Neural cell (in vitro differentiated cells): ENCODE data around the gene APBA1. TPM values are rescaled to one million over a fixed set of nuclear protein-coding genes. Genes with fewer than 3 reads are reported as not detected.

Source experiments
- H2AFZ ChIP-seq: fragments of 200-600, 300-800 bp; sonication (generic), shearing (Covaris generic); 2 replicates; pipeline ENCODE4 v1.6.0; 2014; ENCODE audit warnings: low read depth, mild to moderate bottlenecking, antibody characterized with exemption, low read length, moderate library complexity
- H3F3A ChIP-seq: fragments of 200-600 bp; shearing (Covaris generic); 2 replicates; pipeline ENCODE4 v1.6.1; 2016; ENCODE audit warnings: mild to moderate bottlenecking, moderate library complexity, mixed read lengths, antibody characterized with exemption, low read length; ENCODE audit not compliant: insufficient read depth, poor library complexity, severe bottlenecking
- H3K27ac ChIP-seq: fragments of 200-600, 300-800 bp; sonication (generic), shearing (Covaris generic); 2 replicates; pipeline ENCODE4 v1.5.1; 2014; ENCODE audit warnings: mild to moderate bottlenecking, low read length, moderate library complexity
- H3K27me3 ChIP-seq: fragments of 300-800, 200-600 bp; sonication (generic), shearing (Covaris generic); 2 replicates; pipeline ENCODE4 v1.6.0; 2014; ENCODE audit warnings: mild to moderate bottlenecking, low read depth, low read length, moderate library complexity; ENCODE audit not compliant: insufficient read depth
- H3K36me3 ChIP-seq: fragments of 300-800, 200-600 bp; sonication (generic), shearing (Covaris generic); 2 replicates; pipeline ENCODE4 v1.5.1; 2014; ENCODE audit warnings: mild to moderate bottlenecking, antibody characterized with exemption, low read length, moderate library complexity; ENCODE audit not compliant: insufficient read depth
- H3K4me2 ChIP-seq: fragments of 300-800, 200-600 bp; sonication (generic), shearing (Covaris generic); 2 replicates; pipeline ENCODE4 v1.6.0; 2014; ENCODE audit warnings: mild to moderate bottlenecking, low read length
- H3K4me3 ChIP-seq: fragments of 300-800, 200-600 bp; sonication (generic), shearing (Covaris generic); 2 replicates; pipeline ENCODE4 v1.5.1; 2014; ENCODE audit warnings: mild to moderate bottlenecking, low read length, moderate library complexity
- H3K79me2 ChIP-seq: fragments of 200-600 bp; shearing (Covaris generic); replicated peaks from 2 replicates; pipeline ENCODE4 v1.6.0; 2014; ENCODE audit warnings: mild to moderate bottlenecking, low read length, moderate library complexity; ENCODE audit not compliant: insufficient read depth
- H3K9ac ChIP-seq: fragments of 300-800, 200-600 bp; sonication (generic), shearing (Covaris generic); 2 replicates; pipeline ENCODE4 v1.6.1; 2016; ENCODE audit warnings: mild to moderate bottlenecking, low read length, mixed read lengths
- H3K9me2 ChIP-seq: fragments of 200-600 bp; shearing (Covaris generic); 2 replicates; pipeline ENCODE4 v1.6.1; 2016; ENCODE audit warnings: mild to moderate bottlenecking, low read length, mixed read lengths; ENCODE audit not compliant: insufficient read depth
- H3K9me3 ChIP-seq: fragments of 200-600, 300-800 bp; sonication (generic), shearing (Covaris generic); 2 replicates; pipeline ENCODE4 v1.6.1; 2016; ENCODE audit warnings: mild to moderate bottlenecking, mixed run types, low read length, moderate library complexity, mixed read lengths
- H4K20me1 ChIP-seq: fragments of 200-600 bp; shearing (Covaris generic); 2 replicates; pipeline ENCODE4 v1.6.1; 2016; ENCODE audit warnings: mild to moderate bottlenecking, mixed run types; ENCODE audit not compliant: insufficient read depth
- EP300 ChIP-seq: fragments of 450-650 bp; conservative IDR thresholded peaks from 2 replicates; pipeline ENCODE4 v1.6.1; 2014; ENCODE audit warnings: antibody characterized with exemption, mild to moderate bottlenecking, moderate library complexity; ENCODE audit not compliant: poor library complexity, severe bottlenecking
- EZH2 ChIP-seq: fragments of 200-600, 300-800 bp; shearing (Covaris generic), sonication (generic); IDR thresholded peaks from 2 replicates; pipeline ENCODE4 v1.6.1; 2014; ENCODE audit warnings: antibody characterized with exemption, low read length, borderline replicate concordance, mild to moderate bottlenecking; ENCODE audit not compliant: insufficient read depth, poor library complexity, severe bottlenecking
- MXI1 ChIP-seq: fragments of 450-650 bp; conservative IDR thresholded peaks from 2 replicates; pipeline ENCODE4 v1.6.1; 2014; ENCODE audit warnings: antibody characterized with exemption, mild to moderate bottlenecking; ENCODE audit not compliant: poor library complexity, severe bottlenecking
- POLR2AphosphoS5 ChIP-seq: IDR thresholded peaks from 2 replicates; pipeline ENCODE4 v1.6.1; 2012
- RAD21 ChIP-seq: fragments of 450-650 bp; conservative IDR thresholded peaks from 2 replicates; pipeline ENCODE4 v1.6.1; 2014; ENCODE audit warnings: antibody characterized with exemption, mild to moderate bottlenecking, moderate library complexity
- SMC3 ChIP-seq: fragments of 450-650 bp; conservative IDR thresholded peaks from 2 replicates; pipeline ENCODE4 v1.6.1; 2014; ENCODE audit warnings: antibody characterized with exemption, mild to moderate bottlenecking, moderate library complexity; ENCODE audit not compliant: poor library complexity
- TAF1 ChIP-seq: IDR thresholded peaks from 2 replicates; pipeline ENCODE4 v1.6.1; 2012; ENCODE audit warnings: low read depth
- polyA plus RNA-seq: library from polyadenylated mRNA; depleted of rRNA; stranded (reverse); fragments of >200 nt; gene quantifications from 2 replicates; pipeline ENCODE4 v1.2.3, GENCODE V29; 2014
- TF ChIP-seq, protein P1 (sequence below): IDR thresholded peaks from 2 replicates; pipeline ENCODE4 v1.6.1; 2012; ENCODE audit warnings: borderline replicate concordance
- TF ChIP-seq, protein P2 (sequence below): fragments of 450-650 bp; IDR thresholded peaks from 2 replicates; pipeline ENCODE4 v1.5.1; 2014; ENCODE audit warnings: antibody characterized with exemption, mild to moderate bottlenecking, moderate library complexity; ENCODE audit not compliant: poor library complexity, severe bottlenecking

Gene APBA1
- polyA plus RNA-seq, 1 donor from 2014 or later = 10.9 TPM

DNA sequence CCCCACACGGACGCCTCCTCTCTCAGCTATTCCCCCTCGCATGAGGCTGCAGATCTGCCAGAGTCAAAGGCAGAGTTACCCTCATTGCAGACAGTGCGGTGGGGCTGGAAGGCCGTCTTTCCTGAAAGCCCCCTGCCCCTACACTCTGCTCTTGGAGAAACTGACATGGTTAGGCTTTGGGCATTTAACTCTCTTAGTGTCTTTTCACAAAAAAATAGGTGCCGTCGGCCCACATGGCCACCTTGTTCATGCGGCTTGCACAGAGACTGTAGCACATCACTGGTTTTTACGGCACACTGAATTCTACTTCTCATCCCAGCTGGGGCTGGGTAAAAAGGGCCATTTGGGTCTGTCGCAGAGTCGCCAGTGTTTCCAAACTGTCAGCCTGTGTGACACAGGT lies 239.5 kb downstream of the APBA1 start:
- Histone ChIP-seq H2AFZ (no peak overlapping the region), H3K4me3 (no peak overlapping the region), H3K4me2 (no peak overlapping the region), H3K9me2 (no peaks in the 10 kb centered on the region), H3K36me3 (peaks cover 21% of the 10 kb centered on the region), H3F3A (no peaks in the 10 kb centered on the region), H3K27ac (no peak overlapping the region), H3K9ac (no peak overlapping the region), H3K79me2 (no peaks in the 10 kb centered on the region), H4K20me1 (no peaks in the 10 kb centered on the region), H3K27me3 (no peaks in the 10 kb centered on the region), H3K9me3 (peaks cover 11% of the 10 kb centered on the region)
- TF ChIP-seq, protein P1, sequence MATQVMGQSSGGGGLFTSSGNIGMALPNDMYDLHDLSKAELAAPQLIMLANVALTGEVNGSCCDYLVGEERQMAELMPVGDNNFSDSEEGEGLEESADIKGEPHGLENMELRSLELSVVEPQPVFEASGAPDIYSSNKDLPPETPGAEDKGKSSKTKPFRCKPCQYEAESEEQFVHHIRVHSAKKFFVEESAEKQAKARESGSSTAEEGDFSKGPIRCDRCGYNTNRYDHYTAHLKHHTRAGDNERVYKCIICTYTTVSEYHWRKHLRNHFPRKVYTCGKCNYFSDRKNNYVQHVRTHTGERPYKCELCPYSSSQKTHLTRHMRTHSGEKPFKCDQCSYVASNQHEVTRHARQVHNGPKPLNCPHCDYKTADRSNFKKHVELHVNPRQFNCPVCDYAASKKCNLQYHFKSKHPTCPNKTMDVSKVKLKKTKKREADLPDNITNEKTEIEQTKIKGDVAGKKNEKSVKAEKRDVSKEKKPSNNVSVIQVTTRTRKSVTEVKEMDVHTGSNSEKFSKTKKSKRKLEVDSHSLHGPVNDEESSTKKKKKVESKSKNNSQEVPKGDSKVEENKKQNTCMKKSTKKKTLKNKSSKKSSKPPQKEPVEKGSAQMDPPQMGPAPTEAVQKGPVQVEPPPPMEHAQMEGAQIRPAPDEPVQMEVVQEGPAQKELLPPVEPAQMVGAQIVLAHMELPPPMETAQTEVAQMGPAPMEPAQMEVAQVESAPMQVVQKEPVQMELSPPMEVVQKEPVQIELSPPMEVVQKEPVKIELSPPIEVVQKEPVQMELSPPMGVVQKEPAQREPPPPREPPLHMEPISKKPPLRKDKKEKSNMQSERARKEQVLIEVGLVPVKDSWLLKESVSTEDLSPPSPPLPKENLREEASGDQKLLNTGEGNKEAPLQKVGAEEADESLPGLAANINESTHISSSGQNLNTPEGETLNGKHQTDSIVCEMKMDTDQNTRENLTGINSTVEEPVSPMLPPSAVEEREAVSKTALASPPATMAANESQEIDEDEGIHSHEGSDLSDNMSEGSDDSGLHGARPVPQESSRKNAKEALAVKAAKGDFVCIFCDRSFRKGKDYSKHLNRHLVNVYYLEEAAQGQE = no peak
- TF ChIP-seq EZH2 (no peak), MXI1 (no peak), RAD21 (no peak), SMC3 (no peak), TAF1 (no peak), EP300 (no peak), POLR2AphosphoS5 (no peak)
- TF ChIP-seq, protein P2, sequence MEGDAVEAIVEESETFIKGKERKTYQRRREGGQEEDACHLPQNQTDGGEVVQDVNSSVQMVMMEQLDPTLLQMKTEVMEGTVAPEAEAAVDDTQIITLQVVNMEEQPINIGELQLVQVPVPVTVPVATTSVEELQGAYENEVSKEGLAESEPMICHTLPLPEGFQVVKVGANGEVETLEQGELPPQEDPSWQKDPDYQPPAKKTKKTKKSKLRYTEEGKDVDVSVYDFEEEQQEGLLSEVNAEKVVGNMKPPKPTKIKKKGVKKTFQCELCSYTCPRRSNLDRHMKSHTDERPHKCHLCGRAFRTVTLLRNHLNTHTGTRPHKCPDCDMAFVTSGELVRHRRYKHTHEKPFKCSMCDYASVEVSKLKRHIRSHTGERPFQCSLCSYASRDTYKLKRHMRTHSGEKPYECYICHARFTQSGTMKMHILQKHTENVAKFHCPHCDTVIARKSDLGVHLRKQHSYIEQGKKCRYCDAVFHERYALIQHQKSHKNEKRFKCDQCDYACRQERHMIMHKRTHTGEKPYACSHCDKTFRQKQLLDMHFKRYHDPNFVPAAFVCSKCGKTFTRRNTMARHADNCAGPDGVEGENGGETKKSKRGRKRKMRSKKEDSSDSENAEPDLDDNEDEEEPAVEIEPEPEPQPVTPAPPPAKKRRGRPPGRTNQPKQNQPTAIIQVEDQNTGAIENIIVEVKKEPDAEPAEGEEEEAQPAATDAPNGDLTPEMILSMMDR = no peak

DNA sequence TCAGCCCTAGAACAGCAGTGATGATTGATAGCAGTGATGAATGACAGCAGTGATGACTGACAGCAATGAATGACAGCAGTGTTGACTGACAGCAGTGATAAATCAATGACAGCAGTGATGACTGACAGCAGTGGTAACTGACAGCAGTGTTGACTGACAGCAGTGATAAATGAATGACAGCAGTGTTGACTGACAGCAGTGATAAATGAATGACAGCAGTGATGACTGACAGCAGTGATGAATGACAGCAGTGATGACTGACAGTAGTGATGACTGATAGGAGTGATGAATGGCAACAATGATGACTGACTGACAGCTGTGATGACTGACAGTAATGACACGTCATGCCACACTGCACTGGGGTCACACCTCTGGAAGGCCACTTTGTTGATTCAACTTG lies 240.4 kb downstream of the APBA1 start:
- no peak overlapping the region for H2AFZ ChIP-seq
- H4K20me1 ChIP-seq = no peaks in the 10 kb centered on the region
- peak; percentile 88 for TF ChIP-seq POLR2AphosphoS5
- peak; percentile 99 for TF ChIP-seq EP300
- TF ChIP-seq, protein P1 = no peak
- no peak for TF ChIP-seq EZH2

More for the DNA sequence above, 240.4 kb downstream of the APBA1 start:
- Histone ChIP-seq H3K27ac (no peak overlapping the region), H3K36me3 (peaks cover 21% of the 10 kb centered on the region), H3F3A (no peaks in the 10 kb centered on the region), H3K9me2 (no peaks in the 10 kb centered on the region), H3K27me3 (no peaks in the 10 kb centered on the region), H3K4me2 (no peak overlapping the region), H3K9me3 (peaks cover 11% of the 10 kb centered on the region), H3K9ac (no peak overlapping the region), H3K79me2 (no peaks in the 10 kb centered on the region), H3K4me3 (no peak overlapping the region)
